GM18520 (cell line): ENCODE data around the gene UGT1A4.

Experiments
- ATAC-seq: cut with Tn5 transposase; IDR thresholded peaks from one replicate; pipeline ENCODE4 v1.9.1; 2021; ENCODE audit not compliant: unreplicated experiment

Gene UGT1A4

DNA sequence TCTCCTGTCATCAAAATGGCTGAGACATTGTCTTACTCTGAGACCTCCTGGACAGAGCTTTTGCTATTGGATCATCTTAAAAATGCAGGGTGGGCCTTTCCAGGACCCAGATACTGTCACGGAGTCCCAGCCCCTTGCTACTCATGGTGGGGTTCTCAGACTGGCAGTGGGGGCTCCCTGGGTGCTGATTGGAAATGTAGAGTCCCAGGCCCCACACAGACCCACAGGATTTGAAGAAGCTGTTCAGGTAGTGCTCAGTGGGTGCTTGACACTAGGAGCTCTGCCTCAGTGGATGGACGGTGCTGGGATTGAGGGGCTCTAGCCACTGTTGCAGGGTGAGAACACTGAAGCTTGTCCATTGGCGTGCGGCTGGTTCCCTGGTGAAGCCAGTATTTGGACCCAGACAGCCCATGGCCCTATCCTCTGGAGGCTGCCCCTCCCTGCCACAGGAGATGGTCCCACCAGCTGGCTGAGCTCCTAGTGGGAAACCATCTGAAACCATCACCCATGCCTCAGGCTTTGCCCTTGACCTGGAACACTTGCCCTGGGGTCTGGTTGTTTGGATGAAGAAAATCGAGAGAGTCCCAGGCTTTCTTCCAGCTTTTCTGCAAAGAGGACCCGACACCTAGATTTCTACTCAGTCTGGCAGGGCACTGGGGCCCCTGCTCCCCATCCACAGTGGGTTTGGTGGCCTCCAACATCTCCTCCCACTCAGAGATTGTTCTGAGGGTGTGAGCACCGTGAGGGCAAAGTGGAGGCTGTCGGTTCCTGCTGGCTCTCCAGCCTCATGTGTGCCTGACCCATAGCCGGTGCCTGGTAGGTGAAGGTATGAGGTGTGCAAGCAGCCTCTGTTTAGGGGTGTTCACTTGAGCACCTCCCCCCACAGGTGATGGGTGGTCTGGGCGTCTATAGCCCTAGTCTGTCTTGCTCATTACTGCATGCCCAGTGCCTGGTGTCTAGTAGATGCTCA is 89.7 kb downstream of the UGT1A4 start:
- no peak for ATAC-seq

DNA sequence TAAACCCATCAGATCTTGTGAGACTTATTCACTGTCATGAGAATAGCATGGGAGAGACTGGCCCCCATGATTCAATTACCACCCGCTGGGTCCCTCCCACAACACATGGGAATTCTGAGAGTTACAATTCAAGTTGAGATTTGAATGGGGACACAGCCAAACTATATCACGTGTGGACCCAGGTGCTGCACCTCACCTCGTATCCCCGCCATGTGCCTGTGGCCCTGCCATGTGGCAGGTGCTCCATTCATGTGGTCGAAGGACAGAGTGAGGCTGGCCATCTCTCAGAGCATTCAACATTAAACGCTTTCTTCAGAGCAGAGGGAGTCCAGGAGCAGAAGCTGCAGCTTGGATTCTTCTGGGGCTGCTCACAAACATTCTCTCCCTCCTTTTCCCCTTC is 91.8 kb downstream of the UGT1A4 start:
- no peak for ATAC-seq

DNA sequence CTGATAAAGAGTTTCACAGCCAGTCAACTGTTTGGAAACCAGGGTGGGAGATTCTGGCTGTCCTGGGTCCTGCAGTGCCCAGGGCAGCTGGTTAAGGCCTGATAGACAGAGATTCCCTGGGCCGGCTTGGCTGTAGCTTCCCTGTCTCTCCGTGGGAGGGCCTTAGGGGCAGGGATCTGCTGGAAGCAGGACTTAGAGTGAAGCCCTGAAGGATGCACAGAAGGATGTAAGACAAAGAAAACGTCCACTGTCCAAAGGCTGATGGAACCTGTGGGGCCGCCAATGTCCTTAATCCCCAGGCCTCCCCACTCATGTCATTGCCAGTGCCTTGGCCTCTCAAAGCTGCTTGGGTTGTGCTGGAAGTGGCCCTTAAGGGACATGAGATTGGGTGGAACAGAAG is 92.6 kb downstream of the UGT1A4 start:
- no peak for ATAC-seq

DNA sequence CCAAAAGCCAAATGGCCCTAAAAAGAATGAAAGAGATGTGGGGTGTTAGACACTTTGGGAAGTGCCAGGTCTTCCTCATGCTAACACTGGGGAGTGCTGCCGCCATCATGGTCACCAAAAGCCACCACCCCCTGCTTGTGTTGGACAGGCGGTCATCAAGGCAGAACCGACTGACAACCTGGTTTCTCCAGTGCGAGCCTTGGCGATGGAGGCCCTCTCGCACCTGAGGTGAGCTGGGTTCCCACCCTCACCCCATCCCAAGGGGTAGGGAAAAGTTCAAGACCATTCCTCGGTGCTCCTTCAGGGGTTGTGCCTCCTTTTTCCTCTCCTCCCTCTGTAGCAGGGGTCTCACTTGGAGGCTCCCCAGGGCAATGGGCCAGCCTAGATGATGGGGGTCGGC is 93.2 kb downstream of the UGT1A4 start:
- ATAC-seq: no peak

DNA sequence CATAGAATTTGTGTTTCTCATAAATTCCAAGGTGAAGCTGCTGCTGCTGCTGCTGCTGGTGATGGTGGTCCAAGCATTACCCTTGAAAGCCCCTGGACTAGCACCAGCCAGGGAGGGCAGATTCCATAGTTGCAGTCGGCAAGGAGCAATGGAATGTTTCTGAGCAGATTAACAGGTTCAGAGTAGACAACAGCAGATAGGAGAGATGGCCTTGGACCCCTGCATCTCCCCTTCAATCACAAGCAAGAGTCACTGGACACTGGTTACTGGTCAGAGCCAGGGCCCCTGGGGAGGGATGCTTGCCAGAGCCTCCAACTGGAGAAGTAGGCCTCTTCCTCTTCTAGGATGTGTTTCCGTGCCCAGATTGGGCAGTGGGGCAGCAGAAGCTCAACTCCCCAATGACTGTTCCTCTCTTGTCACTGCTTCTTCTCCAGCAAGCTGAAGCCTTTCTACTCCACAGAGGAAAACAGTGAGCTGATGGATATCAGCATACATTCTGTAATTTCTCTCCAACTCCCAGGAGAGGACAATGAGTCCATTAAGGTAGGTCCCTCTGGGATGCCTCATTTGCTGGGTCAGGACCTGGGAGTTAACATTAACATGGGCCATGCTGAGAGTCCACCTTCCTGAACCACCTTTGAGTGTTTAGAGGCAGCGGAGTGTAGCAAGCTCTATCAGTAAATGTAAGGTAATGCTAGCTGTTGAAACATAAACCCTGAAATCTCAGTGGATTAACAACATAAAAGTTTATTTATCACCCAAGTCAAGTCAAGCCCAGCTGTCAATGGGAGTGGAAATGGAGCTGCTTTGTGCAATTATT is 94.9 kb downstream of the UGT1A4 start:
- no peak for ATAC-seq

DNA sequence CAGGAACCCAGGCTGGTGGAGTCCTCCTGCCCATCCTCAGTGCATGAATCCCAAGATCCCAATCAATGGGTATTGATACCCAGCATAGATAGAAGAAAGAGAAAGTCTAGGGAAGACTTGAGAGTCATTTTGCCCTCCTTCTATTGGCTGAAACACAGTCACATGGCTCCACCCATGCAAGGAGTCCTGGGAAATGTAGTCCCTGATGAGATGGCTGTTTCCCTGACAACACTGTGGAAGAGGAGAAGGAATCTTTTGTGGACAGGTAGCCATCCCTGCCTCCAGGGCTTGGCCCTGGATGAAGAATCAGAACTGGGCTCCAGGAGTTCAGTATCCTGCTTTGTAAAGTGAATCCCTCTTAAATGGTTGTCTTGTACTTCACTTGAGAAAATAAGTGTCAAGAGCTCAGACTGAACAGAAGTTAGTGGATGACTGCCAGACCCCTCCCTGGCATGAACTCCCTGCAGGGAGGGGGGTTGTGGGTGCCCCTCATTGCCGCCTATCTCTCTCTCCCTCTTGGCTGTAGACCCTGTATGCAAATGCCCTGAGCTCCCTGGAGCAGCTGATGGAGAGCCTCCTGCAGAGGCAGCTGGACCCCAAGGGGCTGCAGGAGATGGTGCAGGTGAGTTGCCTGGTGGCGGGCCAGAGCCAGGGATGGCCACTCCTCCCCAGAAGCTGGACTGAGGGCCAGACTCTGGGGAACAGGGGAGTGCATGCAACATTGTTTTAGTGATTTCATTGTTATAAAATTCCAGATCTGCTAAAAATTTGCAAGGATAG is 95.7 kb downstream of the UGT1A4 start:
- no peak for ATAC-seq

DNA sequence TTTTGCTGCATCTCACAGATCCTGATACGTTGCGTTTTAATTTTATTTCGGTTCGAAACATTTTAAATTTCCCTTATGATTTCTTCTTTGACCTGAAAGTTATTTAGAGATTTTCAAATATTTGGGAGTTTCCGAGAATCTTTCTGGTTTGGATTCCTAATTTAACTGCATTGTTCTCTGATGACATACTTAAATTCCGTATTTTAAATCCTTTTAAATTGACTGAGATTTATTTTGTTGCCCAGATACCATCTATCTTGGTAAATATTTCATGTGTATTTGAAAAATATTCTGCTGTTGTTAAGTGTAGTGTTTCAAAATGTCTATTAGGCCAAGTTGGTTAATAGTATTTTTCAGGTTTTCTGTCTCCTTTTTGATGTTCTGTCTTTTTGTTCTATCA is 97.3 kb downstream of the UGT1A4 start:
- ATAC-seq: no peak

DNA sequence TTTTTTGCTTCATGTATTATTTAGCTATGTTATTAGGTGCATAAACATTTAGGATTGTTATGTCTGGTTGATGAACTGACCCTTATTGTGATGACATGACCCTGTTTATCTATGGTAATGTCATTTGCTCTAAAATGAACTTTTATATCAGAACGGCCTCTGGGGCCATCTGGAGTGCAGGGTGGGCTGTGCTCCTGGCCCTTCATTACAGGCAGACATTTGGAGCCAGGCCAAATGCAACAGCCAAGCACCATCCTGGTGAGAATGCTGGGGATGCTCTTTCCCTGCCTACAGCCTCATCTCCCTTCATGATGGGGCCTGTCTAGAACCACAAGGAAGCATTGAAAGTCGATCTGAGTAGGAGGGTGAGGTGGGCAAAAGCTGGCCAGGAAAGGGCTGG is 97.8 kb downstream of the UGT1A4 start:
- ATAC-seq: no peak

DNA sequence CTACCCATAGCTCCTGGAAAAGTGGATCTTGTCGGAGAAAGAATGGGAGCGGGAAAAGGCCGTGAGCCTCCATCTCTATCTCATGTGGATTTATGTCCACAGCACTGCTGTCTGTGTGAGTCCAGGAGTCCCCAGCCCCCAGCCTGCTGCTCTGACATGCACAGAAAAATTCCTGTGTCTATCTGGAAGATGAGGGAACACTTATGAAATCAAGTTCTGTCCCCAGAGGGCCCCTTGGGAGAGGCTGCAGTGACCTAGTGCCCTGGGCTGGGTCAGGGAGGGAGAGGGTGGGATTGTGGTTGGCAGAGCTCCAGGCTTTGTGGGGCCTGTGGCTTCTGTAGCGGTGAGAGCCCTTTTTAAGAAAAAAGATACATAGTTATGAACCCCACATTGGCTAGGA is 98.2 kb downstream of the UGT1A4 start:
- no peak for ATAC-seq

DNA sequence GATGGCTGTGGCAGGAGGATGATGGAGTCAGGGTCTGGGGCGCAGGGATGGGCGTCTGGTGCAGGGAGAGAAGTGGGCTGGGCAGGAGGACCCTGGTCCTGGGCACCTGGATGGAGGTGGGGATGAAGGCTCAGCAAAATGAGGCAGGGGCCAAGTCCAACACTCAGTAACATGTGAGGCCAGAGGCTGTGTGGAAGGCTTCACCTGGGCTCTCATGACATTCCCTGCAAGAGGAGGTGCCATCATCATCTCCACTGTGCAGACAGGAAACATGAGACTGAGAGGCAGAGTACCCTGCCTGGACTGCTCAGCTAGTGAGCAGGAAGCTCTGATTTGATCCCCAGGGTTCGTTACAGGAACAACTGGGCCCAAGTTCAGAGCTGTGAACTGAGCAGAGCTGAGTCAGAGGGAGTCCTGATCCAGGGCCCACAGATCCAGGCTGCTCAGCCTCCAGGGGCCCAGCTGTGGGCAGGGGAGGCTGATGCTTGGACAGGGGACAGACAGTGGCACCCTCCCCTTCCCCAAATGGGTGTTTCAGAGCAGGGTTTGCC is 98.9 kb downstream of the UGT1A4 start:
- no peak for ATAC-seq

DNA sequence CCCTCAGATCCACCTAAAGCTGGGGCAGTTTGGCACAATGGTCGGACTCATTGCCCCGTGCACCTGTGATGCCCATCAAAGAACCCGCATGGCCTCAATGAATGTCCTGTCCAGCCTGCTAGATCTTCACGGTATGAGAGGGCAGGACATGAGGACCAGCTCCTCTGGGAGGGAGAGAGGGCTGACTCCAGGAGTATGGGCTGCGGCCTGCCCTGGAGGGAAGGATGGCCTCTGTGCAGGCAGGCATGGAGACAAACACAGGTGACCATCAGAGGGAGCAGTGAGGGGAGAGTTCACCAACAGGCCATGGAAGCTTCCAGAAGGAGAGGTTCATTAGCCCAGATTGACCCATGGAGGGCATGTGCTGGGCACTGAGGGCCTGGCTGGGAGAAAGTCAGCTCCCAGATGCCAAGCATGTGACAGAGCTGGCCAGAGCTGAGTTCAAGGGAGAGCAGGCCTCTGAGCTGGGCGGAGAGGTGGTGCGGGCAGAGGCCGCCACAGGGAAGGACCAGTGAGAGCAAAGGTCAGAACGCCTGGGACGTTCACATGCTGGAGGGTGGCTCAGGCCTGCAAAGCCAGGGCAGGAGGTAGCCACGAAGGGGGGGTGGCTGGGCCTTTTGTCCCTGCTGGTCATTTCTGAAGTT is 99.6 kb downstream of the UGT1A4 start:
- ATAC-seq: no peak

DNA sequence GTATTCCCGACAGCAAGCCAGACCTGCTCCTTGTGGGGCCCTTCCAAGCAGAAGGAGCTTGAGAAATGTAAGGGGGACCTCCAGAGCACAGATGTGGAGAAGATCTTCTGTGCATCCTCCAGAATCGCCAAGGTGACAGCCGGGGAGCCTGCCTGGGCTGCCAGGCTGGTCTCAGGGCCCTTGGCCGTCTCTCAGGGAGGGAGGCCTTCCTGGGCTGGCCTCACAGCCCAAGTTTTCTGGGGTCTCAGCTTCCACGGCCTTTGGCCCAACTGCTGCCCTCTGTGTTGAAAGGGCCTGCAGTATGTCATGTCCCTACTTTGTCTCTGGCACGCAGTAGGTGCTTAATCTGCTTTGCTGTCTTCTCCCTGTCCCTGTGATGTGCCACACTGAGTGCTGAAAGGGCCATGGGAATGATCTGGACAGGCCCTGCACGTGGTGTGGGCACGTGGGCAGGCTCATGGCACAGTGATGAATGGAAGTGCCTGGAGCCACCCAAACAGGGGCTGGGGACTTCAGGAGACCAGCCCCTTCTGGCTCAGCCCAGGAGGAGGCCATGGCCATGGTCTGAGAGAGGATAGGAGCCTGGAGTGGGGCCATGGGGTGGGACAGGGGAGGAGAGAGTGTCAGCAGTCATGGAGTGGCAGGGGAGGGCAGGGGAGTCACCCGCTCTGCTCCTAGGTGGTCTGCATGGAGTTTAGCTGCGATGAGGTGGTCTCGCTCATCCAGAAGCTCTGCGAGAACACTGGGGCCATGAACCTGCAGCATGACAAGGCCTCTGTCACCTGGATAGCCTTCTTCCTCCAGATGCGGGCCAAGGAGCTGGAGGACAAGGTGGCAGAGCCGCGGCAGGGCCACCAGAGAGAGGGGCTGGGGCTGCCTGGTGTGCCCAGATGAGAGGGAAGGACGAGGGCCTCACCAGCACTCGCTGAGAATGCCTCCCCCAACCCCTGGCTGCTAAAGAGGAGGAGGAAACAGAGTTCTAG is 100.4 kb downstream of the UGT1A4 start:
- ATAC-seq: no peak

DNA sequence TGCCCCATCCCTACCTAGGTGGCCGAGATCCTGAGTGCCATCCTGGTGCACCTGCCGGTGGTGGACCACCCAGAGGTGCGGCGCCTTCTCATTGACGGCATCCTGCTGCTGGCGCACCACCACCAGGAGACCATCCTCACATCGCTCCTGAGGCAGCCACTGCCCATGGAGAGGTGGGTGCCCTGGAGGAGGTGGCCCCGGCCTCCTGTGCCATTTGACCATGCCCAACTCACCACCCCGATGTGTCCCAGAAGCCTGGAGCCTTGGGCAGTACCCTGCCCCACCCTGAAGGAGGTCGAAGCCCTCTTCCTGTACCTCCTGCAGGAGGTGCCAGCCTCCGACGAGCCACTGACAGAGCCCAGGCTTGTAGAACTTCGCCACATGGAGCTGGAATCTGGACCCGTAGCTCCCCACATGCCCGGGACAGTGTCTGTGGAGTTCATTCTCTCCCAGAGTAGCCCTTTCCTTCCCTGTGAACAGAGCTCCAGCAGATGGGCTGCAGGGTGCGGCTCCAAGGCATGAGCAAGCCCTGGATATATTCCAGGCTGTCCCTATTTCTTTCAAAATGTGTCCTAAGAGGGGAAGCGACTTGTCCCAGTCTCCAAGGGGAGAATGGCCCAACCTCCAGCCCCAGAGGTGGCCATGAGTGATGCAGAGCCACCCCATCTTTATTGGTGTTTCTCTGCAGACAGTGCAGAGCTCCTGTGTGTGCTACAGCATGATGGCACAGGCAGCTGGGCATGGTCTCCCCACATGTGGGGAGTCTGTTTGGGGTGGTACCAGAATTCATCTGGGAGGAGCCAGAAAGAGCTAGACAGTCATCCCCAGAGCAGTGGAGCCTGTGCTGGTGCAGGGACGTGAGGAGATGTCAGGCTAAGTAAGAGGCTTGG is 101.6 kb downstream of the UGT1A4 start:
- no peak for ATAC-seq

DNA sequence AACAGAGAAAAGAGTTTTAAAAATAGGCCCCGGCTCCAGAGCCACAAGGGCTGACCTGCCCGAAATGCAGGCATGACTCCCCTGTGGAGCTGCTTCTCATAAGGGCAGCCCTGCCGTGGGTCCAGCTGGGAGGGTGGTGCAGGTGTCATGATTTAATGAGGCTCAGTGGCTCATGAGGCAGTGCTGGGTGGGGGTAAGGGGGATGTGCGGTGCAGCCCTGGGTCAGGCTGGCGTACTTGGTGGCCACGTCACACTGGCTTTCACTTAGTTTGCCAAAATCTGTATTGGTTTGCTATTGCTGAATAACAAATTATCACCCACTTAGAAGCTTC is 102.2 kb downstream of the UGT1A4 start:
- no peak for ATAC-seq

DNA sequence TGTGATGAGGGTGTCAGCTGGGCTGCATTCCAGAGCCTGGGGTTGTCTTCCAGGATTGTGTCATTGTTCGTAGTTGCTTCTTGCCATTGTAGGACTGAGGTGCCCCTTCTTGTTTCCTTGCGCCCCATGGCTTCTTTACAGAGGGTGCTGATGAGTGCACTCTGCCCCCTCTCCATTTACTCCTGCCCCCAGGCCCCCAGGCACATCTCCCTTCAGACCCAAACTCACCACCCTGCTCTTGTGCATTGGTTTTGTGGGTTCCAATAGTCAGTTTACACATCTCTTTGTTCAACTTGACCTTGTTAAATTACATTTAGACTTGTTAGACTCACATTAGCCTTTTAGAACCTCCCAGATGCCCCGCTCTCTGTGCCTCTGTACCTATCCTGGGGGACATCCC is 102.7 kb downstream of the UGT1A4 start:
- no peak for ATAC-seq

DNA sequence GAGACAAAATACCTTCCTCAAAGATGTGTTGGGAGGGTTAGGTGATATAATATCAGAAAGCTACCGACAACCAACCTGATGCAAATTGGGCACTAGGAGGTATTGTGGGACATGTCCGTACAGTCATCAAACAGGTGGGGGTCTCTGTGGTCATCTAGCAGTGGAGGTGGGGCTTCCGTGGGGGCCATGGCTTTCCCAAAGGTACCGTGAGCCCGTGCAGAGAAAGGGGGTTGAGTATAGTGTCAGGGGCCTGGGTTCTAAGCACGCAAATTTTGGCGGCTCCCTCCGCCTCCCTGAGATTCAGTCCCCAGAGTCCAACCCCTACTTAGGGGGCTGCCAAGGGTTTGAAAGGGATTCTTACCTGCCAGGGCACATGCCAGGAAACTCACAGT is 103.2 kb downstream of the UGT1A4 start:
- ATAC-seq: no peak

DNA sequence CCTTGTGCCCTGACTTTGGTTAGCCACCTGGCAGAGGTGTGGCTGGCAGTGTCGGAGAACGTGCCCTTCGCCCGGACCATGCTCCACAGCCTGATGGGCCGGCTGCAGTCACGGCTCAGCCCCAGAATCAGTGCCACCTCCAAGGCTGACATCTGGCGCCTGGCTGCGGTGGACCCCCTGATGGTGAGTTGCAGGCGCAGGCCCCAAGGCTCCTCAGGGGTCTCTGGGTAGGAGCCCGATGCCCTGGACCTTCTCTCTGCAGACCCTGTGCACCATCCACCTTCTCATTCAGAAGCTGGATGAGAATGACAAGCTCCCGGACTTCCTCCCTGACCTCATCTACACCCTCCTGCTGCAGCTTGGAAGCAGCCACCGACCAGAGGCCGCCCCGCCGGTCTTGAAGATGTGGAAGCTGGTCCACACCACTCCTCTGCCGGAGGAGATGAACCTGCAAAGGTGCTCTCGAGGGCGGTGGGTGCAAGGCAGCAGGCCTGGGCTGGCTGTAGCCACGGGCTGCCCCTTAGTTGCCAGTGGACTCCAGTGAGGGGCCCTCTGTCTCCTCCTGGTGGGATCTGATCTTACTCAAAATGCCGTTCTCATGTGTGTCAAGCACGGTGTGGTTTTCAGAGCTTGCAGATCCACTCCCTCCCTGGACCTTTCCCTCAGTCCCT is 103.7 kb downstream of the UGT1A4 start:
- ATAC-seq: no peak
